Loucy (cell line): Measurements from ENCODE around the gene NOVA2.

Experiments used
- EZH2phosphoT487 ChIP-seq: fragments of 200-600 bp; IDR thresholded peaks from 2 replicates; pipeline ENCODE4 v1.6.1; 2018; ENCODE audit warnings: antibody characterized with exemption, mild to moderate bottlenecking, moderate library complexity, borderline replicate concordance
- TF ChIP-seq, protein P1 (sequence below): fragments of 200-600 bp; sonication (generic); conservative IDR thresholded peaks from 2 replicates; pipeline ENCODE4 v1.5.1; 2014; ENCODE audit warnings: mild to moderate bottlenecking, antibody characterized with exemption, low read length

DNA sequence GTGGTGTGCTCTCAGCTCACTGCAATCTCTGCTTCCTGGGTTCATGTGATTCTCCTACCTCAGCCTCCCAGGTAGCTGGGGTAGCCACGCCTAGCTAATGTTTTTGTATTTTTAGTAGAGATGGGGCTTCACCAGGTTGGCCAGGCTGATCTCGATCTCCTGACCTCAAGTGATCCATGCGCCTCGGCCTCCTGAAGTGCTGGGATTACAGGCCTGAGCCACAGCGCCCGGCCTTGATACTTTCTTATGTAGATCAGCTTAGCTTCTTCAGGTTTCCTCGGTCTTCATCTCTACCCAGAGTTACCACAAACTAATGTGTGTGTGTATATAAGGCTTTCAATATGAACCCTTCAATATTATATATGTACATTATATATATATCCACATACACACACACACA is 11.7 kb upstream of the NOVA2 start:
- TF ChIP-seq, protein P1, sequence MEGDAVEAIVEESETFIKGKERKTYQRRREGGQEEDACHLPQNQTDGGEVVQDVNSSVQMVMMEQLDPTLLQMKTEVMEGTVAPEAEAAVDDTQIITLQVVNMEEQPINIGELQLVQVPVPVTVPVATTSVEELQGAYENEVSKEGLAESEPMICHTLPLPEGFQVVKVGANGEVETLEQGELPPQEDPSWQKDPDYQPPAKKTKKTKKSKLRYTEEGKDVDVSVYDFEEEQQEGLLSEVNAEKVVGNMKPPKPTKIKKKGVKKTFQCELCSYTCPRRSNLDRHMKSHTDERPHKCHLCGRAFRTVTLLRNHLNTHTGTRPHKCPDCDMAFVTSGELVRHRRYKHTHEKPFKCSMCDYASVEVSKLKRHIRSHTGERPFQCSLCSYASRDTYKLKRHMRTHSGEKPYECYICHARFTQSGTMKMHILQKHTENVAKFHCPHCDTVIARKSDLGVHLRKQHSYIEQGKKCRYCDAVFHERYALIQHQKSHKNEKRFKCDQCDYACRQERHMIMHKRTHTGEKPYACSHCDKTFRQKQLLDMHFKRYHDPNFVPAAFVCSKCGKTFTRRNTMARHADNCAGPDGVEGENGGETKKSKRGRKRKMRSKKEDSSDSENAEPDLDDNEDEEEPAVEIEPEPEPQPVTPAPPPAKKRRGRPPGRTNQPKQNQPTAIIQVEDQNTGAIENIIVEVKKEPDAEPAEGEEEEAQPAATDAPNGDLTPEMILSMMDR = no peak
- no peak for TF ChIP-seq EZH2phosphoT487
